GM12878 (cell line): ENCODE data around the gene HIC1.

ENCODE experiments used
- EGR1 ChIP-seq, 2 experiments: IDR thresholded peaks; 1 replicate in 1 of 2; 2 replicates in 1 of 2; pipeline ENCODE4 v1.6.1; 2011 to 2012; ENCODE audit warnings: low read depth in 2 of 2, low read length in 2 of 2, borderline replicate concordance in 1 of 2, mild to moderate bottlenecking in 1 of 2, moderate library complexity in 1 of 2
- ESRRA ChIP-seq: IDR thresholded peaks from 2 replicates; pipeline ENCODE4 v1.6.1; 2012; ENCODE audit warnings: mild to moderate bottlenecking, low read length, improper control_type of control experiment
- ZNF217 ChIP-seq: fragments of 450-650 bp; IDR thresholded peaks from 2 replicates; pipeline ENCODE4 v1.6.1; 2017; ENCODE audit warnings: antibody characterized with exemption, mild to moderate bottlenecking

DNA sequence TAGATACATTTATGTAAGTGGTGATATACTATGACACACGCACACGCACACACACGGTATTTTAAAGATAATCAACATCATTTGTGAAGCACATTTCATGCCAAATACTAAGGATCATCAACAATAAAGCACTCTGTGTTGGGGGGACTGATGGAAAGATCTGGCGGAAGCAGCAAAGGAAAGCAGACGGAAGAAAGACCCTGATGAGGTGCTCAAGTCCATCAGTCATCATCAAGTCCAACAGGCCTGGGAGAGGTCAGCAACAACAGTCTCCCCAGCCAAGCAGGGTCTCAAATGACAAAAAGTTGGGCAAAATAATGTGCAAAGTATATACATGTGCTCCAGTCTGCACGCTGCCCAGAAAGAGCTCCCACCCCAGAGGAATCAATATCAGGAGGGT is 55.5 kb downstream of the HIC1 start:
- TF ChIP-seq EGR1 (IDR thresholded peaks at IDR 0.05; ENCODE audit: borderline replicate concordance in 1 of 2, low read depth in 2 of 2, low read length in 2 of 2) (no peak), ESRRA (no peak), ZNF217 (no peak)
